Measurements from ENCODE around the gene PAX2.

Gene PAX2

GRCh38 chr10:100864036-100864885 is 118.9 kb downstream of the PAX2 start:
- no peak for TF ChIP-seq CTCF (IDR thresholded peaks at IDR 0.05)

DNA sequence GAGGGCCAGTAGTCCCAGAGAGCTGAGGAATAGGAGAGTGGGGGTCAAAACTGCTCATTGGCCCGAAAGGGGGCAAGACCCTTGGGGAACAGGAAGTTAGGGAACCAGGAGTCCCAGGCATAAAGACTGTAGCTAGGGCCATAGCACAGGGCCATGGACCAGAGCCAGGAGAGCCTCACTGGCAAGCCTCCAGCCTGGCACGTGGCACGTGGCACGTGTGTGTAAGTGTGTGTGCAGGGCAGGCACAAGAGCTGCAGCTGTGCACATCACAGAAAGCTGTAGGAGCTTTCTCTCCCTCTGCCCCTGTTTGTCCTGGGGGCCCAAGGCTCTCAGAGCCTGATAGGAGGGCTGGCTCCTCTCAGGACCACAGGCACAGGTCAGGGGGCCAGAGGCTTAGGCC is 119.6 kb downstream of the PAX2 start:
- no peak for TF ChIP-seq CTCF (IDR thresholded peaks at IDR 0.05)

- no peak for TF ChIP-seq CTCF (IDR thresholded peaks at IDR 0.05)
Measured at GRCh38 chr10:100866010-100866409, 120.6 kb downstream of the PAX2 start.

DNA sequence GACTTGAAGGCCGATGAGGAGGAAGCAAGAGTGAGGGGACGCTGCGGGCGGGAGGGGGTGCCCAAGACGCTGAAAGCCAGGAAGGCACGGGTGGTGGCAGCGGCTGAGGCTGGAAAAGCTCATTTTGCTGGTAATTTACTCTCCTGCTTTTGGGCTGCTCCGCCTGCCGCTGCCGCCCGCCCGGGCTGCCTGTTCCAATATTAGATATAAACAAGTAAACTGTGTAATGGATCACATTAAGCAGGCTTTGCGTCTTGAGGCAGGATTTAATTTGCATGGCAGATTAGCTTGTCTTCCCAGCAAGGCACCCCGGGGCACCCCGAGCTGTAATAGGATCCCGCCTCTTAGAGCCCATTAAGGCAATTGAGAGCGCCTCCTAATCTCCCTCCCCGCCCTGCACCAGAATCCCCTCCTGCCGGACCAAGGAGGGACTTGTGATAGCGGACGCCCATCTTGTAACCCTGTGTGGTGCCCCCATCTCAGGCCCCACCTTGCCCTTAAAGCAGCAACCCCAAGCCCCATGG is 121.3 kb downstream of the PAX2 start:
- TF ChIP-seq CTCF (IDR thresholded peaks at IDR 0.05) = no peak

GRCh38 chr10:100867261-100867963 is 122.0 kb downstream of the PAX2 start:
- no peak for TF ChIP-seq CTCF (IDR thresholded peaks at IDR 0.05)

- TF ChIP-seq CTCF (IDR thresholded peaks at IDR 0.05) = no peak
Measured at GRCh38 chr10:100868382-100868781, 123.0 kb downstream of the PAX2 start.

DNA sequence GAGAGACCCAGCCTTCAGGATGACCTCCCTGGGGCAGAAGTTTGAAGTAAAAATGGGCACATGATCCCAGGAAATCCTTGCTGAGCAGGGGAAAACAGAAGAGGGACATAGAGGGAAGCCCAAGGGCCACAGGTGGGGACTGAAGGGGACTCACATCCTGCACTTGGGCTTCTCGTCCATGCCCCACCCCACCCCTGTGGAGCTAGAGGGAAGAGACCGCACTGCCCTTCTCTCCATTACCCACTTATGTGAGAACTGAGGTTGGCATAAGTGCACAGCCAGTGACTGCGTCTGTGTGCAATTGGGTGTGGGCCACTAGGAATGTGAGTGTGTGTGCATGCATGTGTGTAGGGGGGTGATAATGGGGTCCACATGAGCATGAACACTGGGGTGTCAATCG is 124.0 kb downstream of the PAX2 start:
- TF ChIP-seq CTCF (IDR thresholded peaks at IDR 0.05) = no peak

Data from LNCAP (cell line).